Activated CD4-positive, CD25-positive, alpha-beta regulatory T cell treated with anti-CD3 and anti-CD28 coated beads, Interleukin-2, amount 50 U/mL, for 24 hours (primary cell): ENCODE measurements around the gene ZDHHC3.
A peak's percentile ranks its signal among the peaks of the same experiment; 100 is the strongest.

Experiments
- ATAC-seq, 2 donors: fragments of 150-1000 bp; cut with Tn5 transposase; one replicate each; pipeline ENCODE4 v1.10.0; 2021; ENCODE audit warnings: mild to moderate bottlenecking in 1 of 2, moderate library complexity in 1 of 2

The ZDHHC3 gene

GRCh38 chr3:44926172-44926571 lies 49.8 kb downstream of the ZDHHC3 start:
- no peak for ATAC-seq

GRCh38 chr3:44924457-44925084 lies 51.4 kb downstream of the ZDHHC3 start:
- no peak for ATAC-seq

GRCh38 chr3:44923632-44924456 lies 52.1 kb downstream of the ZDHHC3 start:
- ATAC-seq: no peak

- ATAC-seq: no peak
Observed at GRCh38 chr3:44920081-44920480, 55.9 kb downstream of the ZDHHC3 start.

- ATAC-seq: no peak
Observed at GRCh38 chr3:44918581-44918980, 57.4 kb downstream of the ZDHHC3 start.

GRCh38 chr3:44918087-44918486 lies 57.9 kb downstream of the ZDHHC3 start:
- no peak for ATAC-seq

GRCh38 chr3:44915702-44916438 lies 60.1 kb downstream of the ZDHHC3 start:
- ATAC-seq: no peak

GRCh38 chr3:44914936-44915335 lies 61.0 kb downstream of the ZDHHC3 start:
- no peak for ATAC-seq

GRCh38 chr3:44913868-44914468 lies 62.0 kb downstream of the ZDHHC3 start:
- peak; percentile 44 to 67 for ATAC-seq

- ATAC-seq: no peak
Observed at GRCh38 chr3:44910693-44911092, 65.3 kb downstream of the ZDHHC3 start.

GRCh38 chr3:44909063-44909462 lies 66.9 kb downstream of the ZDHHC3 start:
- no peak for ATAC-seq

- no peak for ATAC-seq
Observed at GRCh38 chr3:44907612-44908011, 68.4 kb downstream of the ZDHHC3 start.

- ATAC-seq: peak; percentile 45 to 58
Observed at GRCh38 chr3:44906997-44907396, 69.0 kb downstream of the ZDHHC3 start.

GRCh38 chr3:44905446-44906157 lies 70.4 kb downstream of the ZDHHC3 start:
- no peak for ATAC-seq

- ATAC-seq: no peak
Observed at GRCh38 chr3:44903751-44904150, 72.2 kb downstream of the ZDHHC3 start.

GRCh38 chr3:44903314-44903713 lies 72.7 kb downstream of the ZDHHC3 start:
- ATAC-seq: no peak

GRCh38 chr3:44902628-44903027 lies 73.3 kb downstream of the ZDHHC3 start:
- no peak for ATAC-seq

GRCh38 chr3:44899683-44900367 lies 76.1 kb downstream of the ZDHHC3 start:
- no peak for ATAC-seq

GRCh38 chr3:44896440-44896839 lies 79.5 kb downstream of the ZDHHC3 start:
- ATAC-seq: no peak

GRCh38 chr3:44894485-44894884 lies 81.5 kb downstream of the ZDHHC3 start:
- ATAC-seq: no peak

GRCh38 chr3:44893097-44893496 lies 82.9 kb downstream of the ZDHHC3 start:
- no peak for ATAC-seq

- ATAC-seq: no peak
Observed at GRCh38 chr3:44892689-44893088, 83.3 kb downstream of the ZDHHC3 start.
